Body of pancreas (tissue), 4 donors: ENCODE data around the gene SCO2. TPM values are rescaled to one million over a fixed set of nuclear protein-coding genes. Genes with fewer than 3 reads are reported as not detected.

Source experiments
- ATAC-seq: fragments of 150-250 bp; one replicate; pipeline ENCODE4 v1.9.1; 2016
- DNase-seq, 4 donors: peaks; one replicate each; pipeline ENCODE4 v3.0.0-alpha.2; 2019
- H3K27ac ChIP-seq, 4 donors: fragments of 200-600 bp; sonication (generic); 1 replicate in 3 of 4; 2 replicates in 1 of 4; pipeline versions ENCODE4 v1.5.1 to v1.6.1; 2016 to 2019; ENCODE audit warnings: mild to moderate bottlenecking in 1 of 4, mixed read lengths in 1 of 4, moderate library complexity in 1 of 4
- H3K27me3 ChIP-seq, 2 donors: fragments of 200-600 bp; sonication (generic); one replicate each; pipeline ENCODE4 v1.6.0; 2016; ENCODE audit warnings: mild to moderate bottlenecking in 1 of 2
- H3K36me3 ChIP-seq, 2 donors: fragments of 200-600 bp; sonication (generic); replicated peaks in 1 of 2; 2 replicates each; pipeline ENCODE4 v1.5.1; 2016; ENCODE audit warnings: low read depth in 2 of 2; ENCODE audit not compliant: insufficient read depth in 1 of 2
- H3K4me1 ChIP-seq: fragments of 200-600 bp; sonication (generic); one replicate; pipeline ENCODE4 v1.6.0; 2016
- H3K4me3 ChIP-seq, 2 donors: fragments of 200-600 bp; sonication (generic); 1 replicate in 1 of 2; 2 replicates in 1 of 2; pipeline ENCODE4 v1.5.1; 2016 to 2019
- H3K9me3 ChIP-seq, 3 donors: fragments of 200-600 bp; sonication (generic); 1 replicate in 2 of 3; 2 replicates in 1 of 3; pipeline ENCODE4 v1.5.1; 2016
- POLR2A ChIP-seq, 3 donors: fragments of 450-650 bp; IDR thresholded peaks; one replicate each; pipeline ENCODE4 v1.6.1; 2016; ENCODE audit warnings: antibody characterized with exemption in 3 of 3, mild to moderate bottlenecking in 2 of 3
- WGBS, 2 donors: methylation state at CpG; one replicate each; pipeline ENCODE4 v1.1.5; 2017; 5-methylcytosine and 5-hydroxymethylcytosine counted together
- intact Hi-C: fragments of 100-400 bp; cut with DNase I; formaldehyde crosslinking; loops from one replicate; pipeline ENCODE4 v1.15.1; 2023
- total RNA-seq, 2 donors: library from RNA; depleted of rRNA; stranded (reverse); fragments of >200 nt; gene quantifications; one replicate each; pipeline ENCODE4 v1.1.0, GENCODE V29; 2016
- TF ChIP-seq, protein P1 (sequence below), 7 experiments: fragments of 450-650 bp in 4 of 7; fragments of 200-600 bp in 3 of 7; sonication (generic) in 3 of 7; IDR thresholded peaks; one replicate each; pipeline ENCODE4 v1.5.1; 2016 to 2019; ENCODE audit warnings: antibody characterized with exemption in 7 of 7

Gene SCO2
- total RNA-seq, 2 donors from 2014 or later: 1.6 TPM; not detected in 1

DNA sequence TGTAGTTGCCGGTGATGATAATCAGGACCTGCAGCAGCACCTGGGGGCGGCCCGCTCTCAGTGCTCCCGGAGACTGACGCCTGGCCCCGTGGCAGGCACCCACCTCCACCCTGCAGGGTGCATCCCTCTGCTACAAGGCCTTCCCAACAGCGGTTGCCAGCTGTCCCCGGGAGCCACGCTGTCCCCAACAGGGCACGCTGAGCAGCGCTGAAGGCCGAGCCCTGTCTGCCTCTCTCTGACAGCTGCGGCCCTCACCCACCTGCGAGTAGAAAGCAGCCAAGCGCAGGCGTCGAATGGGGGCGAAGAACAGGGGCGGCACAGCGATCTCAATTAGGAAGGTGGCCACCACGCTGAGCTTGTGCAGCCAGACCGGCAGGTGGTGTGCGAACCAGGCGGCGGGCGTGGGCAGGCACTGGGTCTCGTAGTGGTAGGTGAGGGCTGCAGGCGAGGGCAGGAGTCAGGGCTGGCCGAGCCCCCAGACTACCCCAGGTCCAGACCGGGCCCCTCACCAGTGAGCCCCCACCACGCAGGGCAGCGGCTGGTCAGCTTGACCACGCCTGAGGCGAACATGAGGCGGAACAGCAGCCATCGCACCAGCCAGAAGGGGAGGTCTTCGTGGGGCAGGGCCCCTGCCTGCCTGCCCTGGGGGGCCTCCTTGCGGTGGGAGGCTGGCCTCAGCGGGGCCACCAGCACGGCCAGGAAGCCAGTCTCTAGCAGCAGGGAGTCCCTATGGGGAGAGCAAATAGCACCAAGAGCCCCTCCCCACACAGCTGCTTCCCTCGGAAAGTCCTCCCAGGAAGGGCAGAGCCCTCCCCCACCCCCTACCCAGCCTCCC lies 19.4 kb downstream of the SCO2 start:
- TF ChIP-seq, protein P1, sequence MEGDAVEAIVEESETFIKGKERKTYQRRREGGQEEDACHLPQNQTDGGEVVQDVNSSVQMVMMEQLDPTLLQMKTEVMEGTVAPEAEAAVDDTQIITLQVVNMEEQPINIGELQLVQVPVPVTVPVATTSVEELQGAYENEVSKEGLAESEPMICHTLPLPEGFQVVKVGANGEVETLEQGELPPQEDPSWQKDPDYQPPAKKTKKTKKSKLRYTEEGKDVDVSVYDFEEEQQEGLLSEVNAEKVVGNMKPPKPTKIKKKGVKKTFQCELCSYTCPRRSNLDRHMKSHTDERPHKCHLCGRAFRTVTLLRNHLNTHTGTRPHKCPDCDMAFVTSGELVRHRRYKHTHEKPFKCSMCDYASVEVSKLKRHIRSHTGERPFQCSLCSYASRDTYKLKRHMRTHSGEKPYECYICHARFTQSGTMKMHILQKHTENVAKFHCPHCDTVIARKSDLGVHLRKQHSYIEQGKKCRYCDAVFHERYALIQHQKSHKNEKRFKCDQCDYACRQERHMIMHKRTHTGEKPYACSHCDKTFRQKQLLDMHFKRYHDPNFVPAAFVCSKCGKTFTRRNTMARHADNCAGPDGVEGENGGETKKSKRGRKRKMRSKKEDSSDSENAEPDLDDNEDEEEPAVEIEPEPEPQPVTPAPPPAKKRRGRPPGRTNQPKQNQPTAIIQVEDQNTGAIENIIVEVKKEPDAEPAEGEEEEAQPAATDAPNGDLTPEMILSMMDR (IDR thresholded peaks at IDR 0.05): peak in 3 of 7 experiments; percentile 10 to 29 (median 24)
- peak in 1 of 3 donors; percentile 48 for TF ChIP-seq POLR2A (IDR thresholded peaks at IDR 0.05)
- H3K36me3 ChIP-seq: peaks cover 0 to 2% of the 10 kb centered on the region in 2 donors
- DNase-seq (peak; percentile 38 to 85 (median 75)), ATAC-seq (no peak)
- H3K4me3 ChIP-seq: peak overlapping the region in 1 of 2 donors; percentile 98
- 42 to 89% methylated on average over 10 to 25 of the region's 41 CpGs for WGBS, 2 donors
- H3K4me1 ChIP-seq: peaks cover 38% of the 10 kb centered on the region
- intact Hi-C loops: loop anchor here (10.0 kb wide), 1 partner anchor 261 kb away; the partner anchor contains the start of gene TUBGCP6
- H3K9me3 ChIP-seq: no peaks in the 10 kb centered on the region
- peak overlapping the region; percentile 80 to 89 (median 83) for H3K27ac ChIP-seq
- H3K27me3 ChIP-seq: no peaks in the 10 kb centered on the region

DNA sequence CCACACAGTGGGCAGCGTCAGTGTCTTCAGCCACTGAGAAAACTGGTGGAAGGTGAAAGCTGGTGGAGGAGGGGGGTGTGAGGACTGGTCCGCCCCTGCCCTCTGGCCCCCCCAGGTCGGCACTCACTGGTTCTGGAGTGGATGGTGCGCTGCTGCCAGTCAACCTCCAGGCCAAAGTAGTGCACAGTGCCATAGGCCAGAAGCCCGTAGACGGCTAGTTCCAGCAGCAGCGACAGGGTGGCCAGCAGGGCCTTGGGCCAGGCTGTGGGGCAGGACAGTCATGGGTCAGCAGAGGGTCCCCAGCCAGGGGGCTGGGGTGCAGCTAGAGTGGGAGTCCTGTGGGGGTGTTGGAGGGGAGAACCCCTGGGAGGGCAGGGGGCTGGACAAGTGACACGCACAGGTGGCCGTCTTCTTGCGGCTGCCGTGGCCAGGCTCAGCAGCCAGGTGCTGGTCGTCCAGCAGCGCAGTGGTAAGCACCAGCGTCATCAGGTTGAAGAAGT lies 20.1 kb downstream of the SCO2 start:
- Histone ChIP-seq H3K27ac (peak overlapping the region; percentile 80 to 89 (median 83)), H3K27me3 (no peaks in the 10 kb centered on the region), H3K36me3 (peaks cover 0 to 2% of the 10 kb centered on the region in 2 donors), H3K4me1 (peaks cover 38% of the 10 kb centered on the region), H3K9me3 (no peaks in the 10 kb centered on the region), H3K4me3 (no peak overlapping the region)
- peak in 2 of 3 donors; percentile 1 to 27 for TF ChIP-seq POLR2A (IDR thresholded peaks at IDR 0.05)
- TF ChIP-seq, protein P1 (IDR thresholded peaks at IDR 0.05): no peak
- ATAC-seq: no peak
- peak in 1 of 4 donors; percentile 41 for DNase-seq
- 53 to 73% methylated on average over 13 to 14 of the region's 14 CpGs for WGBS, 2 donors
- intact Hi-C loops: loop anchor here (10.0 kb wide), 1 partner anchor 261 kb away; the partner anchor contains the start of gene TUBGCP6

DNA sequence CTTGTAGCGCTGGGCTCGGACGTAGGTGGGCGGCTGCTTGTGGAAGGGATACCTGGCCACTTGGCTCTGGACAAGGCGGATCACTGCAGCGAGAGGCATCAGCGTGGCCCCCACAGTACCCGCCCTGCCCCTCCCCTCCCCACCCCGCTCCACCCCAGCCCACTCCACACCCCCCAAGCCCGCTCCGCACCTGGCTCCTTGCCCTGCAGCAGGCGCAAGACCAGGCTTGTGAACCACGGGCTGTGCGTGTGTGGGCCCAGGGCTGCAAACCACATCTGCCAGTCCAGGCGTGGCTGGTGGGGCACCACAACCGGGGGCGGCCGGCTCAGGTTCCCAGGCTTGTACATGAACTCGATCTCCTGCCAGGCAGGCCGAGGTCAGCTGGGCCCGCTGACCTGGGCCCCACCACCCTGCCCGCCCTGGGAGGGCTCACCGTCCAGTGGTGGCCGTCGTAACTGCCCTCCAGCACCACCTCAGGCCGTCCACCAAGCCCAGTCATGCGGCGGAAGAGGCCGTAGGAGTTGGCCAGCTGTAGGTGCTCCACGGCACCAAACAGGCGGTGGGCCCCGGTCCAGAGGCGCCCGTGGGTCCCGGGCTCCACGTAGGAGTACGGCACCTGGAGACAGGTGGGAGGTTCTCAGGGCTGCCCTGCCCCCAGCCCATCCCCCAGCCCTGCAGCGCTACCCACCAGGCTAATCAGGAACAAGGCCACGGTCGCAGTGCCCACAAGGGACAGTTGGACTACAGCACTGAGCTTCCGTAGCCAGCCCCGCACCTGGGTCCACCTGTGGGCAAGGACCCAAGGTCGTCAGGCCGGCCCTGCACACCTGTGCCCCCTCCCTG lies 20.8 kb downstream of the SCO2 start:
- intact Hi-C loops: loop anchor here (5.0 to 10.0 kb wide), 2 partner anchors 37 to 260 kb away; partner anchors contain the start of gene TUBGCP6

More for the DNA sequence above, 20.8 kb downstream of the SCO2 start:
- H3K9me3 ChIP-seq: no peaks in the 10 kb centered on the region
- TF ChIP-seq POLR2A (IDR thresholded peaks at IDR 0.05): no peak
- TF ChIP-seq, protein P1 (IDR thresholded peaks at IDR 0.05): no peak
- no peak overlapping the region for H3K4me3 ChIP-seq
- no peak for ATAC-seq
- no peaks in the 10 kb centered on the region for H3K27me3 ChIP-seq
- peak; percentile 55 to 91 (median 86) for DNase-seq
- 56% methylated on average over 33 of the region's 44 CpGs; no CpG with 5 or more reads in 1 of the 2 donors for WGBS, 2 donors
- peak overlapping the region; percentile 80 to 89 (median 83) for H3K27ac ChIP-seq
- peaks cover 0 to 2% of the 10 kb centered on the region in 2 donors for H3K36me3 ChIP-seq
- peaks cover 38% of the 10 kb centered on the region for H3K4me1 ChIP-seq
